ENCODE measurements around the gene C2orf66.

Gene C2orf66

DNA sequence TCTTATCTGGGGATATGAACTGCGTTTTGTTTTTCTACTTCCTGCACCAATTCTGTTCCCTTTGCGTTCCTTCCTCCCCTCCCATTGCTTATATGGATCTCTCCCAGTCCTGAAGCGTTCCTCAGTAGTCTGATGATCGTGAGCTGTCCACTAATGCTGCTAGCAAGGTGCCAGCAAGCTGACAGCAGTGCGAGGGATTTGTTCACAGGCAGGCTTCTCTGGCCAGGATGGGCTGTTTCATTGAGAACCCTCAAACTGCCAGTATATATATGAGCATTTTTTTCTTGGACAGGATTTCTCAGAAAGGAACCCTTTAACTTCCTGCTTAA lies 49.8 kb downstream of the C2orf66 start:
- DNase-seq (ENCODE audit: low read depth in 2 of 2): no peak

DNA sequence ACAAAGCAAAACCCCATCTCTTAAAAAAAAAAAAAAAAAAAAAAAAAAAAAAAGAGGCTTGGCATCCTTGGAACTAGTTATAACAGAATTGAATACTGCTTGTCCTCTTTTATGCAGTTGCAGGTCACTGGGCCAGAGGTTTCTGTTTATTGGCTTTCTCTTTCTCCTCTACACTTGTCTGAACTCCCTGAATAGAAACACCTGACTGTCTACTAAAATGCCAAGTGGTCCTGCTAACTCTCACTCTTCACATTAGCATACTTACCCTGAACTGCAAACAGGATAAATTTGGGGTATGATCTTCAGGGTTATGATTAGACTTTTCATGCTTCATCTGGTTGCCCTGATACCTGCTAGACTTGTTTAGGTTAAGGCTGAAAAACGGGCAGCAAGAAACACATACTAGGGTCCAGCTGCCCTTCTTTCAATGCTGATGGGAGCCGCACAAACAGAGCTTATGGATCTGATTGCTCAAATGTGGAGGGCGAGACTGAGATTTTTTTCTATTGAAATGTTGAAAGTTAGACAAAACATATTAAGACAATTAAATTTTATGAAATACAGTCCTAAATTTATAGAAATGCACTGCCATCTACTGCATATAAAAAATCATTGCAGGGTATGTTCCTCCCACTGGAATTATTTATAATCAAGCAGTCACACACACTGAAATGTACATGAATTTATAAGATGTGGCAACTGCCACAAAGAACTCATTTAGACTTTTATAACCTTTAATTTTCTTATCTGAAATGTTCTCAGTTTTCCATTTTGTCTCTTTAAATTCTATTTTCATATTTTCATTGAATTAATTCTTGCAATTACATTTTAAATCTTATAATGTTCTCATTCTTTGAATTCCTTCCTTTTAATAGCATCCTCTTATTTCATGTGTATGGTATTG lies 50.4 kb downstream of the C2orf66 start:
- no peak for DNase-seq (ENCODE audit: low read depth in 2 of 2)
